A549 (cell line): ENCODE data around the gene PRR5L. TPM values are rescaled to one million over a fixed set of nuclear protein-coding genes. Genes with fewer than 3 reads are reported as not detected.
A peak's percentile ranks its signal among the peaks of the same experiment; 100 is the strongest.

Experiments
- ATAC-seq, 2 experiments: fragments of 200-7000 bp in 1 of 2; fragments of >200 bp in 1 of 2; cut with Nextera tagmentation in 1 of 2; cut with Tn5 transposase in 1 of 2; 3 replicates each; pipeline versions ENCODE4 v1.8.0 to v1.9.1; 2018 to 2020; ENCODE audit warnings: mild to moderate bottlenecking in 1 of 2, moderate library complexity in 1 of 2
- CTCF ChIA-PET: fragments of 300-600 bp; sonication (Branson Sonifier 250); formaldehyde crosslinking; extraction: SDS; loops from one replicate; lab custom pipeline; 2021; ENCODE audit warnings: antibody characterized with exemption, inconsistent platforms; lab: Yijun Ruan, JAX
- POLR2A ChIA-PET: fragments of 350-600 bp; formaldehyde crosslinking; extraction: SDS; loops from one replicate; lab custom pipeline; 2021; ENCODE audit warnings: antibody characterized with exemption, inconsistent platforms; lab: Yijun Ruan, JAX
- DNase-seq, 2 experiments: peaks; one replicate each; pipeline versions ENCODE4 v3.0.0 to v3.0.0-alpha.2; 2011 to 2016; ENCODE audit warnings: low read depth in 1 of 2, low spot score in 1 of 2
- FAIRE-seq: peaks from 2 replicates; lab custom pipeline; 2011; peaks lifted over from hg19 to GRCh38; lab: Jason Lieb, UNC
- H3K27ac ChIP-seq, 2 experiments: fragments of >200 bp; sonication (Bioruptor Twin); formaldehyde crosslinking; 3 replicates each; pipeline ENCODE4 v1.5.1; 2016 to 2017
- H3K4me1 ChIP-seq: fragments of >200 bp; sonication (Bioruptor Twin); formaldehyde crosslinking; 3 replicates; pipeline ENCODE4 v1.6.1; 2016
- H3K4me2 ChIP-seq: fragments of >200 bp; sonication (Bioruptor Twin); formaldehyde crosslinking; 3 replicates; pipeline ENCODE4 v1.6.1; 2016
- H3K4me3 ChIP-seq: fragments of >200 bp; sonication (Bioruptor Twin); formaldehyde crosslinking; 3 replicates; pipeline ENCODE4 v1.5.1; 2016
- H3K9me3 ChIP-seq: fragments of >200 bp; sonication (Bioruptor Twin); formaldehyde crosslinking; 3 replicates; pipeline ENCODE4 v1.6.1; 2016
- ATOH8 ChIP-seq: fragments of 250-450 bp; sonication (Bioruptor Pico); IDR thresholded peaks from 2 replicates; pipeline ENCODE4 v1.5.0; 2020; ENCODE audit warnings: low read depth, mild to moderate bottlenecking, moderate library complexity
- BCL3 ChIP-seq: fragments of >200 bp; sonication (Bioruptor Twin); formaldehyde crosslinking; IDR thresholded peaks from 3 replicates; pipeline ENCODE4 v1.6.1; 2016
- CBX2 ChIP-seq: fragments of 200-600 bp; sonication (generic); IDR thresholded peaks from 2 replicates; pipeline ENCODE4 v1.6.1; 2016; ENCODE audit warnings: low read depth, mild to moderate bottlenecking, borderline replicate concordance
- CBX8 ChIP-seq: fragments of 200-600 bp; sonication (generic); IDR thresholded peaks from 2 replicates; pipeline ENCODE4 v1.6.1; 2016
- ESRRA ChIP-seq: fragments of 150-350 bp; IDR thresholded peaks from 2 replicates; pipeline ENCODE4 v1.6.1; 2014; ENCODE audit warnings: mild to moderate bottlenecking, low read length, borderline replicate concordance
- FOSB ChIP-seq: fragments of 250-450 bp; sonication (Bioruptor Pico); IDR thresholded peaks from 2 replicates; pipeline ENCODE4 v1.5.0; 2020; ENCODE audit warnings: mild to moderate bottlenecking, moderate library complexity
- HDAC2 ChIP-seq: fragments of 200-600 bp; sonication (generic); IDR thresholded peaks from 2 replicates; pipeline ENCODE4 v1.6.1; 2016
- HMGXB4 ChIP-seq: fragments of 250-450 bp; sonication (Bioruptor Pico); IDR thresholded peaks from 2 replicates; pipeline ENCODE4 v1.5.0; 2021; ENCODE audit warnings: mild to moderate bottlenecking, moderate library complexity, borderline replicate concordance
- HOXB5 ChIP-seq: fragments of 250-450 bp; sonication (Bioruptor Pico); IDR thresholded peaks from 2 replicates; pipeline ENCODE4 v1.5.0; 2020; ENCODE audit warnings: mild to moderate bottlenecking, moderate library complexity
- JUNB ChIP-seq: fragments of >200 bp; sonication (Bioruptor Twin); formaldehyde crosslinking; IDR thresholded peaks from 2 replicates; pipeline ENCODE4 v1.6.1; 2016
- MAZ ChIP-seq: fragments of 150-350 bp; IDR thresholded peaks from 2 replicates; pipeline ENCODE4 v1.6.1; 2014; ENCODE audit warnings: antibody characterized with exemption, low read depth, low read length, borderline replicate concordance
- NPAS2 ChIP-seq: fragments of 250-450 bp; sonication (Bioruptor Pico); IDR thresholded peaks from 2 replicates; pipeline ENCODE4 v1.8.0; 2022; ENCODE audit warnings: mild to moderate bottlenecking, moderate library complexity, borderline replicate concordance
- PHF8 ChIP-seq: fragments of 200-600 bp; sonication (generic); IDR thresholded peaks from 2 replicates; pipeline ENCODE4 v1.6.1; 2016; ENCODE audit warnings: low read depth, mild to moderate bottlenecking, antibody characterized with exemption, moderate library complexity, borderline replicate concordance
- POLR2AphosphoS2 ChIP-seq: conservative IDR thresholded peaks from 2 replicates; pipeline ENCODE4 v1.6.1; 2012; ENCODE audit warnings: low read length, improper control_type of control experiment, inconsistent platforms
- RCOR1 ChIP-seq: fragments of 150-350 bp; IDR thresholded peaks from 2 replicates; pipeline ENCODE4 v1.6.1; 2014; ENCODE audit warnings: antibody characterized with exemption, low read length, low read depth
- REST ChIP-seq: fragments of 200-600 bp; sonication (generic); IDR thresholded peaks from 2 replicates; pipeline ENCODE4 v1.6.1; 2016; ENCODE audit warnings: antibody characterized with exemption, mild to moderate bottlenecking, moderate library complexity
- TP53 ChIP-seq: fragments of 250-450 bp; sonication (Bioruptor Pico); IDR thresholded peaks from 2 replicates; pipeline ENCODE4 v1.5.0; 2021; ENCODE audit warnings: mild to moderate bottlenecking, moderate library complexity
- ZC3H11A ChIP-seq: fragments of 450-650 bp; IDR thresholded peaks from 2 replicates; pipeline ENCODE4 v1.6.1; 2014; ENCODE audit warnings: antibody characterized with exemption, mild to moderate bottlenecking
- WGBS: methylation state at CpG from one replicate; pipeline ENCODE4 v1.1.6; 2017; ENCODE audit errors: missing lambda C conversion rate; 5-methylcytosine and 5-hydroxymethylcytosine counted together
- polyA plus RNA-seq, 4 experiments: library from polyadenylated mRNA; depleted of rRNA in 3 of 4; stranded (reverse); fragments of >200 nt; fragmentation: RNase III in 1 of 4; extraction: RNeasy Plus Mini Kit Qiagen cat#74134 plus additional on column Dnase treatment in 1 of 4; gene quantifications; 2 replicates in 3 of 4; 3 replicates in 1 of 4; pipeline ENCODE4 v1.2.3, GENCODE V29; 2011 to 2017
- TF ChIP-seq, protein P1 (sequence below): fragments of >200 bp; sonication (Bioruptor Twin); formaldehyde crosslinking; IDR thresholded peaks from 3 replicates; pipeline ENCODE4 v1.5.1; 2016
- TF ChIP-seq, protein P2 (sequence below): IDR thresholded peaks from 2 replicates; pipeline ENCODE4 v1.6.1; 2012

Gene PRR5L
- polyA plus RNA-seq, 2 of the 4 experiments (the other 2 are of a cell fraction) = 6.9 to 12.1 TPM

DNA sequence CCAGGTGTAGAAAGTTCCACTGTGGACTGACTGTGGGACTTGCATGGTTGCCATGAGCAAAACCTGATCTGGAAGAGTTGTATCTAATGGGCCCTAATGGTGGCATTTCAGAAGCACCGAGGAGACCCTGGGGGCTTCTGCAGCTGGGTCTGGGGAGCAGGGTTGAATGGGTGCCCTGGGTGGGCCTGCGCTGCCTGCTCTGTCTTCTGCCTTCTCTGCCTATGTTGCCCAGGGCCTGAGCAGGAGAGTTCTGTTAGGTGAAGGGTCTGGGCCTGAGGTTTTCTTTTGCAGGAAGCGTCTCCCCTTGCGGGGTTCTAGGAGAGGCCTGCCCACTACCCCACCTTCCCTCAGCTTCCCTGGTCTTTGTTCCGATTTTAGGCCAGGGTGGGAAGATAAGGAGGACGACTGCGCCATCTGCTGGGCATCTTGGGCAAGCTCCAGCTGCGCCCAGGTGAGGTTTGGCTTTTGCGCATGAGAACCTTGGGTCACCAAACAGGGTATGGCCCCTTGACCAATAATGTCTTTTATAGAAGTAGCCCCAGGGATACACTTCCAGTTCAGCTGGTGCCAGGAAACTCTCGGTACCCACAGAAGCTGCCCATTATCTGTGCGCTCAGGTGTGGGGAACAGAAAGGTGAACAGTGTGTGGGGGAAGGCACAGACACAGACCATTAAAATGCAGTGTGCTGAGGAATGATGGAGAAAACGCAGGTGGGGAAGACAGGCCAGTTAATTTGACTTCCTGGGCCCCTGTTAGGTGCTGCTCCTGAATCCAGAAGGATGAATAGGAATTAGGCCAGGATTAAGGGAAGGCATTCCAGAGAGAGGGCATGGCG is 30.1 kb upstream of the PRR5L start (continued):
- TF ChIP-seq, protein P1, sequence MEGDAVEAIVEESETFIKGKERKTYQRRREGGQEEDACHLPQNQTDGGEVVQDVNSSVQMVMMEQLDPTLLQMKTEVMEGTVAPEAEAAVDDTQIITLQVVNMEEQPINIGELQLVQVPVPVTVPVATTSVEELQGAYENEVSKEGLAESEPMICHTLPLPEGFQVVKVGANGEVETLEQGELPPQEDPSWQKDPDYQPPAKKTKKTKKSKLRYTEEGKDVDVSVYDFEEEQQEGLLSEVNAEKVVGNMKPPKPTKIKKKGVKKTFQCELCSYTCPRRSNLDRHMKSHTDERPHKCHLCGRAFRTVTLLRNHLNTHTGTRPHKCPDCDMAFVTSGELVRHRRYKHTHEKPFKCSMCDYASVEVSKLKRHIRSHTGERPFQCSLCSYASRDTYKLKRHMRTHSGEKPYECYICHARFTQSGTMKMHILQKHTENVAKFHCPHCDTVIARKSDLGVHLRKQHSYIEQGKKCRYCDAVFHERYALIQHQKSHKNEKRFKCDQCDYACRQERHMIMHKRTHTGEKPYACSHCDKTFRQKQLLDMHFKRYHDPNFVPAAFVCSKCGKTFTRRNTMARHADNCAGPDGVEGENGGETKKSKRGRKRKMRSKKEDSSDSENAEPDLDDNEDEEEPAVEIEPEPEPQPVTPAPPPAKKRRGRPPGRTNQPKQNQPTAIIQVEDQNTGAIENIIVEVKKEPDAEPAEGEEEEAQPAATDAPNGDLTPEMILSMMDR = peak; percentile 86

DNA sequence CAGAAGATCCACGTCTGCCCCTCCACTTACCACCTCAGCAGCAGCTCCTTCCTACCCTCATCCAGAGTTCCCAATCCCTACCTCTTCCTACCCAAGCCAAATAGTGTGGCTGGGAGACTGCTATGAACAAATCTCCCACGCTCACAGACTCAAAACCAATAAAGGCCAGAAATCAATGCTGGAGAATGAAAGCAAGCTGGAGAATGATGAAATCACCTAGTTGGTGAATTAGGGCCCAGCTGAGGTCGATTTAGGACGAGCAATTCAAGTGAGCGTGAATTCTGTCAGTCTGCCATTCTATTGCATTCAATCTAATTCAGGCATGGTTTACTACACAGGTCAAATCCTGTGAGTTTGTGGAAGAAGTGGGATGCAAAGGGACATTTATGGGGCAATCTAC is 29.3 kb upstream of the PRR5L start:
- no peak overlapping the region for H3K4me3 ChIP-seq
- no peak overlapping the region for H3K4me2 ChIP-seq
- H3K4me1 ChIP-seq = no peaks in the 10 kb centered on the region
- 23% methylated on average over 5 of the region's 5 CpGs for WGBS
- no peaks in the 10 kb centered on the region for H3K9me3 ChIP-seq
- CTCF ChIA-PET = interaction anchor here (0.7 to 8.6 kb wide), 36 partner anchors 8 to 823 kb away, joined by 3 to 94 read pairs (median 4); partner anchors contain the start of gene FJX1
- no peak for TF ChIP-seq NPAS2
- TF ChIP-seq HDAC2 = no peak
- POLR2A ChIA-PET = interaction anchor here (1.0 kb wide), 1 partner anchor 212 kb away, joined by 4 read pairs; no protein-coding TSS in a partner anchor
- FAIRE-seq (no peak), ATAC-seq (no peak; a peak in 1 of 6 replicates), DNase-seq (no peak)
- H3K27ac ChIP-seq = no peak overlapping the region

DNA sequence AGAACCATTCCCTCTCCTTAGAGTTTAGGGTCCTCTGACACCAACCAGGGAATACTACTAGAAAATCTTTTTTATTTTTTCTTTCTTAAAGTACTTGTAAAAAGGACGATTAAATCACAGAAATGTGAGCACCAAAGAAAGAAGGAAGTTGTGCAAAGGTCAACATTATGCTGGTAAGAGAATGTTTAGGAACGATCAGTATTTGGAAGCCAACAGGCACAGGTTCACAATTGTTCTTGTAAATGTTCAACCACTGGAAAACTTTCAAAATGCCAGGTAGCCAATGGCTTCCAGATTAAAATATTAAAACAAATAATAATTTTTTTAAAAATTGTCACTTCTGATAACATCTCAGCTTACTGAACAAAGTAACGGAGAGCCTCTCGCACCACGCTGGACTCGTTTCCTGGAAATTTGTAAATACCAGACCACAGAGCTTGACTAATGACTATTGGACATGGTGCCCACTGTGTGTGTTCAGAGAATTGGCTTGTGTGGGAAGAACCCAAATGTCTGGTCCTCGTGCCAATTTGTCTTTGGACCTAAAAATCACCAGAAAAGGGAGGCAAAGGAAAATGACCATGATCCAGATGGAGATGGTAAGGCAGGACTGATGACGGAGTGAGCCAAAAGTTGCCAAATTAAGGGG is 27.6 kb upstream of the PRR5L start:
- no peak for FAIRE-seq
- POLR2A ChIA-PET = no interaction called here

More for the DNA sequence above, 27.6 kb upstream of the PRR5L start:
- ATAC-seq (no peak), DNase-seq (no peak)
- no peak overlapping the region for H3K27ac ChIP-seq
- CTCF ChIA-PET = interaction anchor here (0.6 to 8.6 kb wide), 12 partner anchors 7 to 1355 kb away, joined by 3 to 94 read pairs (median 5); no protein-coding TSS in a partner anchor
- H3K4me3 ChIP-seq = no peak overlapping the region
- H3K9me3 ChIP-seq = no peaks in the 10 kb centered on the region
- WGBS = 52% methylated on average over 8 of the region's 8 CpGs
- no peak overlapping the region for H3K4me2 ChIP-seq
- H3K4me1 ChIP-seq = no peaks in the 10 kb centered on the region
- TF ChIP-seq REST (no peak), CBX8 (no peak), BCL3 (no peak), POLR2AphosphoS2 (no peak), FOSB (CRISPR knock-in tag) (no peak), JUNB (no peak), PHF8 (no peak), HDAC2 (no peak), RCOR1 (no peak), MAZ (no peak), HMGXB4 (CRISPR knock-in tag) (no peak), ZC3H11A (no peak), ESRRA (no peak), HOXB5 (CRISPR knock-in tag) (no peak), ATOH8 (CRISPR knock-in tag) (no peak), CBX2 (no peak), TP53 (CRISPR knock-in tag) (no peak)
- TF ChIP-seq, protein P2, sequence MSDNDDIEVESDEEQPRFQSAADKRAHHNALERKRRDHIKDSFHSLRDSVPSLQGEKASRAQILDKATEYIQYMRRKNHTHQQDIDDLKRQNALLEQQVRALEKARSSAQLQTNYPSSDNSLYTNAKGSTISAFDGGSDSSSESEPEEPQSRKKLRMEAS = no peak
